IPS-18c (cell line): ENCODE measurements around the gene UNC13C.

Source experiments
- H3K4me3 ChIP-seq: 2 replicates; pipeline ENCODE4 v1.7.0; 2013; ENCODE audit warnings: low read depth, mild to moderate bottlenecking, low read length, moderate library complexity; ENCODE audit not compliant: insufficient read depth
- H3K9me3 ChIP-seq: one replicate; pipeline ENCODE4 v1.6.1; 2013; ENCODE audit warnings: mild to moderate bottlenecking, low read length, moderate library complexity; ENCODE audit not compliant: control insufficient read depth, insufficient read depth

UNC13C gene

DNA sequence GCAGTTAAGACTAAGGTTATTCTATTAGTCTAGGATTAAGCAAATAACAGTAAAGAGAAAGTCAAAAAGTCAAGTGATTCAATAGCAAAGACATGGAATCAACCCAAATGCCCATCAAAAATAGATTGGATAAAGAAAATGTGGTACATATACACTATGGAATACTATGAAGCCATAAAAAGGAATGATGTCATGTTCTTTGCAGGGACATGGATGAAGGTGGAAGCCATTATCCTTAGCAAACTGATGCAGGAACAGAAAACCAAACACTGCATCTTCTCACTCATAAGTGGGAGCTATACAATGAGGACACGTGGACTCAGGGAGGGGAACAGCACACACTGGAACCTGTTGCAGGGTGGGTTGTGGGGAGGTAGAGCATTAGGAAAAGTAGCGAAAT is 29.0 kb downstream of the UNC13C start:
- Histone ChIP-seq H3K9me3 (no peaks in the 10 kb centered on the region), H3K4me3 (no peak overlapping the region)

DNA sequence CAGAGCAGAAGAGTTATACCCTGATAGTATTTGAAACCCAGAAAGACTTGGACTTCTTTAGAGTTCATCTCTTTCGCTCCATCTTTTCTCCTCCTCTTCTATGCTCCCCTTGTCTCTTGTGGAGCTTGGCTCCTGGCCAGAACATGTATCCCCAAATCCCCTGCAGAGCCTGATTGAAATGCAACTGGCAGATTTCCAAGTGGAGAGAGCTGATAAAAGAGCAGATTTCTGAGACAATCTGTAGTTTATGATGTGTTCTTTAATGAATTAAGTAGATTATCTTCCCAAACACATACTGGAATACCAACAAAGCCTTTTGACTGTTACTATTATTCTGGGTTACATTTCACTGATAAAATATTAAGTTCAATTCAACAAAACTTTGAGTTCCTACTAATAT is 33.4 kb downstream of the UNC13C start:
- Histone ChIP-seq H3K4me3 (no peak overlapping the region), H3K9me3 (no peaks in the 10 kb centered on the region)

DNA sequence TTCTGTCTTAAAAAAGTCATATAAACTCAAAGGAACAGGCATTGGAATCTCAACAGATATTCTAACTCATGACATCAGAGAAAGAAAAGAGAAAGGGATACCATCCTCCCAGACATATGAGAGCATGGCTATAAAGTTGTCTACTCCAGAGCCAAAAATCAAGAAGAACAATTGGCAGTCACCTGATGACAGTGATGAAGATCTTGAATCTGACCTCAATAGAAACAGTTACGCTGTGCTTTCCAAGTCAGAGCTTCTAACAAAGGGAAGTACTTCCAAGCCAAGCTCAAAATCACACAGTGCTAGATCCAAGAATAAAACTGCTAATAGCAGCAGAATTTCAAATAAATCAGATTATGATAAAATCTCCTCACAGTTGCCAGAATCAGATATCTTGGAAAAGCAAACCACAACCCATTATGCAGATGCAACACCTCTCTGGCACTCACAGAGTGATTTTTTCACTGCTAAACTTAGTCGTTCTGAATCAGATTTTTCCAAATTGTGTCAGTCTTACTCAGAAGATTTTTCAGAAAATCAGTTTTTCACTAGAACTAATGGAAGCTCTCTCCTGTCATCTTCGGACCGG is 35.9 kb downstream of the UNC13C start:
- H3K9me3 ChIP-seq, result no peaks in the 10 kb centered on the region

DNA sequence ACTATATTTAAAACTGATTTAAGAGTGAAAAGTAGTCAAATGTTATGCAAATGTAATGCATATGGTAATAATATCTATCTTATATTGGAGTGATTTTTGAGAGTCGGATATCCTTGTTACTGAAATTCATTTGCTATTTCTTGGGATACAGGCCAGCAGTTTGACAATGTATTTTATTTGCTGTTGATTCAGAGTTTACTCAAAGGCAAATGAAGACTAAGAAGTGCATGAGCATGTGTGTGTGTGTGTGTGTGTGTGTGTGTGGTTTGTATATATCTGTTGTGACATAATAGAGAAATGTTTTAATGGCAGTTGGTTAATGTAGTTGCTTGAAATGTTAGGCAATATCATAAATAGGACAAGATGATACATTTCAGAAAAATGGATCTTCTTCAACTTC is 39.0 kb downstream of the UNC13C start:
- H3K4me3 ChIP-seq, result no peak overlapping the region

More for the DNA sequence above, 35.9 kb downstream of the UNC13C start:
- H3K4me3 ChIP-seq, result no peak overlapping the region

DNA sequence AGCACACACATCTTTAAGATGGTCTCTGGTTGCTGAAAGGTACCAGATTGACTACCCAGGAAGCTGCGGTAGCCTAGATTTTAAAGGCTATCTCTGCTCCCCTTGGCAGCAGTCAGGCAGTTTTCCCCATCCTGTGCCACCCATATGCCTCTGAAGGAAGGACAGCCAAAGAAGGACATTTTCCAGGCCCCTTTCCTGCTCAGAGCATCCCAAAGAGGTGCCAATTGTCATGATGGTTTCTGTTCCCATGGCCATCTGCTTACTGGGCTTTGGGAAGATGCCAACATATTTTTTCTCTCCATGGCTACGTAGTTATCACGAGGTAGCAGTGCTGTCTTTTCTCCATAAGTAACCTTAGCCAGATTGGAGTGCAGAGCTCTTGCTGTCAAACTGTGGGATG is 39.7 kb downstream of the UNC13C start:
- H3K4me3 ChIP-seq, result no peak overlapping the region

More for the DNA sequence above, 39.0 kb downstream of the UNC13C start:
- H3K9me3 ChIP-seq, result no peaks in the 10 kb centered on the region

DNA sequence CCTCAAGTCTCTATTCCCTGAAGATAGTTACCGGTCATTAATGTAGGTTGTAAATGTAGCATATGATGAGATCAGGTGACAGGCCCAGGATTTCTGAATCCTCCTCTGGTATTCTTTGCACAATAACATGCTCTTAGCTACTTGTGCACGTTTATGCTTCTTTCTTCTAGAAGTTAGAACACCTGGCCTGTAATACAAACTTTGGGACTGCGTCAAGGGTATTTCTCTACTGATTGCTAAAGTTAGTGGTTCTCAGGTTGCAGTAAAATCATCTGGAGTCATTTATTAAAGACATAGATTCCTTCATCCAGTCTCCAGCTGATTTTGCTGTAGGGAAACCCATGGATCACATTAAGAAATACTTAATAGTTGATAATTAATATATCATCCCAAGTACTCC is 48.0 kb downstream of the UNC13C start:
- Histone ChIP-seq H3K4me3 (no peak overlapping the region), H3K9me3 (no peaks in the 10 kb centered on the region)

More for the DNA sequence above, 39.7 kb downstream of the UNC13C start:
- no peaks in the 10 kb centered on the region for H3K9me3 ChIP-seq

DNA sequence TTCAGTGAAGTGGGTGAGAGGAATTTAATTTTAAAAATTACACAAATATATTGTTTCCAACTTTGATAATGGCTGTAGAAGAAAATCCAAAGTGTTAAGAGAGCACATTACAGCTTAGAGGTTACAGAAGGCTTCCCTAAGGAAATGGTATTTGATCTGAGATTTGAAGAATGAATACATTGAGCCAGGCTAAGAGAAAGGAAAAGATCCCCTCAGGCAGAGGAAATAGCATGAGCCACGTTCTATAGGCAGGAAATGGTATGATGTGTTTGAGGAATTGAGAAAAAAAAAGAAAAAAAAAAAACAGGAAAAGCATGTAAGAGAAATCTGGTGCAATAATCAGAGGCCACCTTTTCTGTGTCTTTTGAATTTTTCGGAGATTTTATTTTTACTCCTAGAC is 48.6 kb downstream of the UNC13C start:
- Histone ChIP-seq H3K4me3 (no peak overlapping the region), H3K9me3 (no peaks in the 10 kb centered on the region)

DNA sequence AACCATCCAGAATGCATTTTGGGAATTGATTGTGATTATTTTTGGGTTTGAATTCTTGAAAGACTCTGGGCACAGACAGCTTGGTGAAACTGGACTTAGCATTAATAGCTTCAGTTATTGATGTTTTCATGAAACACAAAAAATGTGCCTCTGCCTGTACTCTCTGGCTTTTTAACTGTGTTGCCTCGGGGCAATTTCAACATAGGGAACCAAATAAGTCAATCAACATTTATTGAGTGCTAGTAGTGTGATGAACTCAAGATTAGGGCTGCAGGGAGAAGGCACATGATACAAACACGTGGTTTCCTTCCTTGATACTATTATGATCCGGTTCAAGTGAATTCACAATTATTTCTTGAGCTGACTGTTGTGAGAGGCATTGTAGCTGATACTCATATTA is 50.8 kb downstream of the UNC13C start:
- H3K4me3 ChIP-seq, result no peak overlapping the region
- no peaks in the 10 kb centered on the region for H3K9me3 ChIP-seq

DNA sequence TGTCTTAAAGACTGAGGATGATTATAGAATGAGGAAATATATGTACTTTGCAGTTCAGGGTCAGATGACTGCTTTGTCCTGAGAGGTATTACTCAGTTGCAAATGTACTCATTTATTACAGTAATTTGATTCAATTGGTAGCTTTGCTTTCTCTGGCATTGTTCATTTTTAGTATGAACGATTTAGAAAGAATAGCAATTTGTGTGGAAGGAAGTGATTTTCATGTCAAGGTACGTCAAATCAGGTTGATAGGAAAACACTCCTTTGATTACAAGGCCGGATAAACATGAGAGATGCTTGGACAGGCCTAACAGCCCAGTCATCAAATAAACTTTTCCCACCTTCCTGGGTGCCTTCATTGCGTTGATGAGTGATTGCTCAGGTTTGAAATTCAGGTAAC is 53.8 kb downstream of the UNC13C start:
- no peak overlapping the region for H3K4me3 ChIP-seq
- H3K9me3 ChIP-seq, result no peaks in the 10 kb centered on the region

DNA sequence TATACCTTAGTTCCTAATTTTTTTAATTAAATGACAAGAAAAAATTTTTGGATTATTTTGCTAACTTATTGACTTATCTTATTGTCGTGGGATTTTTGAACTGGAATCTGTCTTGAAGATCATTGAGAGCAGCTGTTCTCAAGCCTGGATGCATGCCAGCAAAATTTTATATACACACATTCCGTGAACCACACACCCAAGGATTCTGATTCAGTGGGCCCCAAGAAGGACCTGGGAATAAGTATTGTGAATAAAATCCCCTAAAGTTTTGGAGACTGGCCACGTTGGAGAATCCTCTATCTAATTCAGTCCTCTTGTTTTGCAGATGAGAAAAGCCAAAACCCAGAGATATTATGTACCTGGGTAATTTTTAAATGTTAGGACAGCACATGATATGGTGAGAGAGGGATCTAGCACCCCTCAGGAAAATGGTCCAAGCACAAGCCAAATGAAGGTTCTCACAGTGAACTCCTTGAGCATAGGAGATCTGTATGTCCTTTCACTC is 55.2 kb downstream of the UNC13C start:
- Histone ChIP-seq H3K9me3 (no peaks in the 10 kb centered on the region), H3K4me3 (no peak overlapping the region)

DNA sequence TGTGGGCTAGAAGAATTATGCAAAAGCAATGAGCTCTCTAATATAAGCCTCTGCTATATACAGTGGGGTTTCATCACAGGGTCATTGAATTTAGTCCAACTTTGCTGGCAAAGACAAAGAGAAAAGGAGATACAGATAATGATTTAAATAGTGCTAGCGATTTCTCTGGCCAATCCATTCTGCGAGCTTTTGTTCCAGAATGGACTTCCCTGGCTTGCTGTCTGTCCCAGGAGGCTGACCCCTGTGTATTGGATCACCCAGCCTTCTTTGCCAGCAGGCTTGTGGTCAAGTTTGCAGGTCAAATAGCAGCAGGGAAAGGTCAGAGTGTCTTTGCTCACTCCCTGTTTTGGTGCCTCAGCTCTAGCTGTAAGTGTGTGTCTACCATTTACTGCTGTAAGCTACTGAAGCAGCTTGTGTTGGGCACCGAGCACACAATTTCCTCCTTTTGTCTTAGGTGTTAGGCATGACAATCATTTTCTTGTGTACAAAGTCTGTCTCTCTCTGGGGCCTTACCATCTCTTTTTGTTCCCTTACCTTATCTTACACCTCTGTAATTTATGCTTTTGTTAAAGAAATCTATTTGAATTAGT is 55.7 kb downstream of the UNC13C start:
- Histone ChIP-seq H3K4me3 (no peak overlapping the region), H3K9me3 (no peaks in the 10 kb centered on the region)

DNA sequence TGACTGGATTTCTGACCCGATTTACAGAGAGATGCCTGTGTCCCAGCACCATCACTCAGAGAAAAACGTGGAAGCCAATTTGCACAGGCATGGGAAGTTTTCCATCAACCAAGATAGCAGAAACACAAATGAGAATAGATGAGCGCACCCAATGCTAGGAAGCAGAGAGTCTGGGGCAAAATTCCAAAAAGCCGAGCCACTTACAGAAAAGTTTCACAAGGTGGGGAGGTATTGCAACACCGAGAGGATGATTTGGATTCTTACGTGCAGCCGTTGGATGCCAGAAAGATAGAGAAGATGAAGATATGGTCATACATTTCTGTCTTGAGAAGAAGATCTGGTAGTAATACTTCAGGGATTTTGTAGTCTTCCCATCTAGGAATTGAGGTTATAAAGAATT is 57.4 kb downstream of the UNC13C start:
- Histone ChIP-seq H3K9me3 (no peaks in the 10 kb centered on the region), H3K4me3 (no peak overlapping the region)

DNA sequence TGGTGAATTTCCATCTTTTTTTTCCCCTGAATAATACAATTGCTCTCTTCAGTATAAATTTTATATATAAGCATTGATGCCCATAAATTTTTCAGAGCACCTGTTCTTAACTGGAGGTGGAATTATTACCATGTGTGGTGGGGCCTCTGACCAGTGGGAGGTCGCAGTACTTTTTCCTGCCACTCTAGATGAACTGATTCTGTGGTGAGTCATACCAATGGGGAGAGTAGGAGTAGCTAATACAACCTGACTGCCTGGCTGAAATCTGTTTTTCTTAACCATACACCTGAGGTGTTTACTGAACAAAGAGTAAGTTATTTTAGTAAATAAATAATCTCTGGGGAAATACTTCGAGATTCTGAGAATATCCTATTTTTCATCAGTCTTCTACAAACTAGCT is 67.2 kb downstream of the UNC13C start:
- no peak overlapping the region for H3K4me3 ChIP-seq
- H3K9me3 ChIP-seq, result no peaks in the 10 kb centered on the region

DNA sequence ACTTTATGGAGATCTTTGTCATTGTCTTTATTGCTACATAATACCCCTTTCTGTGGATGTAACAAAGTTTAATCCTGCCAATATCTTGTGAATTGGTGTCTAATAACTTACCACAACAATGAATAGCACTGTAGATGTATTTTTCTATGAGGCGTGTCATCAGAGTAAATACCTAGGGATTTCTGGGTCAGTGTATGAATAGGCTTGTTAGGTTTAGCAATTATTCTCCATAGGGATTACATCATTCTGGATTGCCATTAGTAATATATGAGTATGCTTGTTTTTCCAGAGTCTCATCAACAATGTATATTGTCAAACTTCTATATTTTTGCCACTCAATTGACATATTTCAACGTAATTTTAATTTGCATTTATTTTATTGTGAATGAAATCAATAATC is 67.9 kb downstream of the UNC13C start:
- Histone ChIP-seq H3K4me3 (no peak overlapping the region), H3K9me3 (no peaks in the 10 kb centered on the region)

DNA sequence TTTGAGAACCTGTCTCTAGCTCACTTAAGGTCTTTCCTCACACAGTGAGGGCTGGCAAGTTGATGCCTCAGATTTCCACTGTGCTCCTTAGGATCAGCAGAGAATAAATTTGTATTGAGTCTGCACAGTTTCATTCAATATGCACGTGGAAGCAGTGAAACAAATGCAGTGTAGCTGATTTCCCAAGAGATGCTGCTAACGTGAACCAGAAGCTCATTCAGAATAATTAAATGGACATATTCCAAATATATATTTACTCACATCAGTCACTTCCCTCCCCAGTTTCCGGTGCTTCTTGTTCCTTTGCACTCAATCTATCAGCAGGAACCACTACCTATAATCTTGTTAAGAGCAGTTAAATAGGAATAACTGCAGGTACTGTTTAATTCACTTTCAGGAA is 86.1 kb downstream of the UNC13C start:
- Histone ChIP-seq H3K9me3 (no peaks in the 10 kb centered on the region), H3K4me3 (no peak overlapping the region)

DNA sequence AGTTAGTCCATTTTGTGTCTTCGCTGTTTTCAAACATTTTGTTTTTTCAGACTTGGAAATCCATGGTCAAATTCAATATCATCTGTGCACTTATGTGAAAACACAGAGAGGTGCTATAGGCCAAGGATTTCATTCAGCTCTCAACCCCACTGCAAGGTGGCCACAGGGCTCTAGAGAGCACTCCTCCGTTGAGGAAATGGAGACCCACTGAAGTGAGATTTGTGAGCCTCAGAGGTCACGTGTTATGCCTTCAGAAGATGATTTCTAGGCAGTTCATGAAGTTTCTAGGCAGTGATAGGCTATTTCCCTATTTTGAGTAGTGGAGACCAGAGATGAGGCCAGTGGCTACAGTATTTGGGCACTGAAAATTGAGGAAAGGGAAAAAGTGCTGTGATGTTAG is 88.2 kb downstream of the UNC13C start:
- no peak overlapping the region for H3K4me3 ChIP-seq
- H3K9me3 ChIP-seq, result no peaks in the 10 kb centered on the region

DNA sequence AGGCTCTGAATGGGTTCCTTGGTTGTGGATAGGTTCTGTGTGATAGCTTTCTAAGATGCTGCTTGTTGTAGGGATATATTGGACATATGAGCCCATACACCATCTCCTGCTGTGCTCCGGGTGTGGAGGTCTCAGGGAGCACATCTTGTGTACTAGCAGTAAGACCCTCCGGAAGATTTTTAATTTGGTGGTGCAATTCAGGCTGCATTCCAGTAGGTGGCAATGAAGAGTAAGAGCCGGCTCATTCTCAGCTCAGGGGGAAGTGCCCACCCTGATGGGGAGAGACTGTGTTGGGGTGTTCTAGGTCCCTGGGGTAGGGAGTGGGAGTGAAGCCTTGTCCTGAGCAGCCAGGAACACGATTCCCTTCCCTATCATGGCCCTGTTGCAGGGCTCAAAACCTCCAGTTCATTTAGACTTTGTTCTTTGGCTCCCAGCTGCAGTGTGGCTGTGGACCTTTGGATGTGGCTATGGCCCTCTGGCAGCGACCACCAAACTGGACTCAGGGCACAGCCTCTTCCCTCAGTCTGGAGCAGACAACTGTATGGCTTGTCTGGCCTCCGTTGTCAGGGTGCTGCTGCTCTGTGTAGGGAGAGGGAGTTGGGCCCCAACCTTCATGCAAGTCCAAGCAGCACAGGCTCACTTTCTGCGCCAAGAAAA is 104.7 kb downstream of the UNC13C start:
- H3K9me3 ChIP-seq, result no peaks in the 10 kb centered on the region
- H3K4me3 ChIP-seq, result no peak overlapping the region

DNA sequence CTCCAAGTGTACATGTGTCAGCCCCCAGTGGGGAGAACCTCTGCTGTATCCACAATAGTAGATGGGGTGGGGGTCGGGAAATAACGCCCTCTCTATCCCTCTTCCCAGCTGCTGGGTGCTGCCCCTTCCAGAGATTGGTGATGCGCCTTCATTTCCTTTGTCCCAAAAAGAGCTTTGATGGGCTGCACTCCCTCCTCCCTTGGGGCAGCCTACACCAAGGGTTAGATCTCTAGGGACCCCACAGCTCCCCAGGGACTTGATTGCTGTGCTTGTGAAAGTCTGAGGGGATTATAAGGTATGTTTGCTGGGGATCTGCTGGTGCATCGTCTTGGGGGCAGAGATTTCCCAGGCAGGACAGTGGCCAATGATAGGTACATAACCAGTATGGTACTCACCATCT is 105.3 kb downstream of the UNC13C start:
- no peaks in the 10 kb centered on the region for H3K9me3 ChIP-seq

More for the DNA sequence above, 105.3 kb downstream of the UNC13C start:
- H3K4me3 ChIP-seq, result no peak overlapping the region
